ENCODE results near the gene NKD1. TPM values are rescaled to one million over a fixed set of nuclear protein-coding genes. Genes with fewer than 3 reads are reported as not detected.

NKD1 gene
- total RNA-seq, 6 donors from 2014 or later, result 9.9 to 59.7 (median 21.4) TPM

DNA sequence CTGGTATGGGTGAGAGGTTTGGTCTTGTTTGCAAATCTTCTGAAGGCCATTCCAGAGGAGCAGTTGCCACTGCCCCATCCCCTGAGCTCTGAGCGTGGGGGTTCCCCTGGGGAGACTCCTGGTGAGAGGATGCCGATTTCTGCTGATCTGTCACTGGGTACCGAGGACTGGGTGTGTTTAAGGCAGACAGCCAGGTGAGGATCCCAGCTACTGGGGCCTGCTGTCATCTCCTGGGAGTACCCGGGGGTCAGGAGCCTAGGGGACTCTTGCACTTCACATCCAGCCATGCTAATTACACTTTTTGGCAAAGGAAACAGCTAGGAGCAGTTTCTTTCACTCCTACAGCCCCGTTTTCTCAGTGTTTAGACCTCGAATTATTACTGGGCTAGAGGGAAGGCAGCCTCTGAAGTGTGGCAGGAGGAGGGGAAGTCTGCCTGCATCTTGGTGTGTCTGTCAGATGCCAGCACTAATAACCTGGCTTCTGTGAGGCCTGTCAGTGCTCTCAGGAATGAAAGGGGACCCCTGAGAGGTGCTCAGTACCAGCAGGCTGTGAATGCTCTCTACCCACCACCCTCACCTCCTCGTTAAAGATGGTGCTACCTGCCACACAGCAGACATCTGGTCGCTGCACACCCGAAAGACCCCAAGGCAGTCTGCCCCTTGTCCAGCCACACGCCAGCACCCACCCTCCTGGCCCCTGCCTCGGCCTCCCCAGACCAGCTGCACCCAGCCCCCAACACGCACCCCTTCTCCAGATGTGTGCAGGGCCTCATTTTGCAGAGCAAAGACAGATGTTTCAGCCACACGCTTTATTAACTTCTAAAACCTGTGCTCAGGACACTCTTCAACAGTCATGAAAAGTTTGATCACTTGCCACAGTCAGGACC, 89.8 kb downstream of the NKD1 start:
- TF ChIP-seq POLR2AphosphoS5 (IDR thresholded peaks at IDR 0.05), result no peak
- TF ChIP-seq POLR2A (IDR thresholded peaks at IDR 0.05), result no peak
- TF ChIP-seq EP300 (IDR thresholded peaks at IDR 0.05), result no peak
- TF ChIP-seq, protein P1, sequence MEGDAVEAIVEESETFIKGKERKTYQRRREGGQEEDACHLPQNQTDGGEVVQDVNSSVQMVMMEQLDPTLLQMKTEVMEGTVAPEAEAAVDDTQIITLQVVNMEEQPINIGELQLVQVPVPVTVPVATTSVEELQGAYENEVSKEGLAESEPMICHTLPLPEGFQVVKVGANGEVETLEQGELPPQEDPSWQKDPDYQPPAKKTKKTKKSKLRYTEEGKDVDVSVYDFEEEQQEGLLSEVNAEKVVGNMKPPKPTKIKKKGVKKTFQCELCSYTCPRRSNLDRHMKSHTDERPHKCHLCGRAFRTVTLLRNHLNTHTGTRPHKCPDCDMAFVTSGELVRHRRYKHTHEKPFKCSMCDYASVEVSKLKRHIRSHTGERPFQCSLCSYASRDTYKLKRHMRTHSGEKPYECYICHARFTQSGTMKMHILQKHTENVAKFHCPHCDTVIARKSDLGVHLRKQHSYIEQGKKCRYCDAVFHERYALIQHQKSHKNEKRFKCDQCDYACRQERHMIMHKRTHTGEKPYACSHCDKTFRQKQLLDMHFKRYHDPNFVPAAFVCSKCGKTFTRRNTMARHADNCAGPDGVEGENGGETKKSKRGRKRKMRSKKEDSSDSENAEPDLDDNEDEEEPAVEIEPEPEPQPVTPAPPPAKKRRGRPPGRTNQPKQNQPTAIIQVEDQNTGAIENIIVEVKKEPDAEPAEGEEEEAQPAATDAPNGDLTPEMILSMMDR (IDR thresholded peaks at IDR 0.05), result no peak
- H3K4me3 ChIP-seq, result no peak overlapping the region
- no peaks in the 10 kb centered on the region for H3K9me3 ChIP-seq
- DNase-seq, result no peak
- H3K27ac ChIP-seq, result no peak overlapping the region
- H3K4me1 ChIP-seq, result peaks cover 0 to 1% (median 0%) of the 10 kb centered on the region in 4 donors
- H3K36me3 ChIP-seq, result no peaks in the 10 kb centered on the region
- 75 to 89% methylated on average over 7 to 11 of the region's 13 CpGs for WGBS, 2 donors
- no peak for ATAC-seq (ENCODE audit: low FRiP score in 2 of 2)
- no peaks in the 10 kb centered on the region for H3K27me3 ChIP-seq

GRCh38 chr16:50638816-50639670, 90.8 kb downstream of the NKD1 start:
- no peaks in the 10 kb centered on the region for H3K9me3 ChIP-seq
- 74 to 80% methylated on average over 8 of the region's 8 CpGs for WGBS, 2 donors
- H3K27me3 ChIP-seq, result no peaks in the 10 kb centered on the region
- H3K27ac ChIP-seq, result no peak overlapping the region
- peaks cover 0 to 3% (median 0%) of the 10 kb centered on the region in 4 donors for H3K4me1 ChIP-seq
- no peak for TF ChIP-seq POLR2A (IDR thresholded peaks at IDR 0.05)
- H3K4me3 ChIP-seq, result no peak overlapping the region
- H3K36me3 ChIP-seq, result no peaks in the 10 kb centered on the region
- ATAC-seq (ENCODE audit: low FRiP score in 2 of 2) (no peak), DNase-seq (no peak)

- H3K4me1 ChIP-seq, result peaks cover 0 to 3% (median 0%) of the 10 kb centered on the region in 4 donors
- H3K4me3 ChIP-seq, result no peak overlapping the region
- DNase-seq (no peak), ATAC-seq (ENCODE audit: low FRiP score in 2 of 2) (no peak)
- no peak overlapping the region for H3K27ac ChIP-seq
- H3K27me3 ChIP-seq, result no peaks in the 10 kb centered on the region
- no peaks in the 10 kb centered on the region for H3K9me3 ChIP-seq
- no peaks in the 10 kb centered on the region for H3K36me3 ChIP-seq
- 93 to 98% methylated on average over 1 of the region's 1 CpG for WGBS, 2 donors
- TF ChIP-seq POLR2A (IDR thresholded peaks at IDR 0.05), result no peak
- TF ChIP-seq, protein P1 (IDR thresholded peaks at IDR 0.05), result no peak
Observed at GRCh38 chr16:50640391-50640790, 92.2 kb downstream of the NKD1 start.

- no peak overlapping the region for H3K27ac ChIP-seq
- DNase-seq, result no peak
- no peaks in the 10 kb centered on the region for H3K9me3 ChIP-seq
- H3K27me3 ChIP-seq, result no peaks in the 10 kb centered on the region
- TF ChIP-seq EP300 (IDR thresholded peaks at IDR 0.05) (no peak), POLR2AphosphoS5 (IDR thresholded peaks at IDR 0.05) (no peak), POLR2A (IDR thresholded peaks at IDR 0.05) (no peak)
- TF ChIP-seq, protein P1 (IDR thresholded peaks at IDR 0.05), result no peak
- no peak for ATAC-seq (ENCODE audit: low FRiP score in 2 of 2)
- H3K4me1 ChIP-seq, result peaks cover 0 to 3% (median 0%) of the 10 kb centered on the region in 4 donors
- H3K36me3 ChIP-seq, result no peaks in the 10 kb centered on the region
- WGBS, 2 donors, result 70 to 76% methylated on average over 11 to 15 of the region's 15 CpGs
- H3K4me3 ChIP-seq, result no peak overlapping the region
Observed at GRCh38 chr16:50640919-50641817, 93.0 kb downstream of the NKD1 start.
